NCI-H2227 treated with DMSO at 0.1 percent for 48 hours (cell line): ENCODE measurements around the gene CIRBP.
A peak's percentile ranks its signal among the peaks of the same experiment; 100 is the strongest.

ENCODE experiments used
- DNase-seq: peaks from one replicate; lab custom pipeline; 2025; lab: John Stamatoyannopoulos, UW

CIRBP gene

DNA sequence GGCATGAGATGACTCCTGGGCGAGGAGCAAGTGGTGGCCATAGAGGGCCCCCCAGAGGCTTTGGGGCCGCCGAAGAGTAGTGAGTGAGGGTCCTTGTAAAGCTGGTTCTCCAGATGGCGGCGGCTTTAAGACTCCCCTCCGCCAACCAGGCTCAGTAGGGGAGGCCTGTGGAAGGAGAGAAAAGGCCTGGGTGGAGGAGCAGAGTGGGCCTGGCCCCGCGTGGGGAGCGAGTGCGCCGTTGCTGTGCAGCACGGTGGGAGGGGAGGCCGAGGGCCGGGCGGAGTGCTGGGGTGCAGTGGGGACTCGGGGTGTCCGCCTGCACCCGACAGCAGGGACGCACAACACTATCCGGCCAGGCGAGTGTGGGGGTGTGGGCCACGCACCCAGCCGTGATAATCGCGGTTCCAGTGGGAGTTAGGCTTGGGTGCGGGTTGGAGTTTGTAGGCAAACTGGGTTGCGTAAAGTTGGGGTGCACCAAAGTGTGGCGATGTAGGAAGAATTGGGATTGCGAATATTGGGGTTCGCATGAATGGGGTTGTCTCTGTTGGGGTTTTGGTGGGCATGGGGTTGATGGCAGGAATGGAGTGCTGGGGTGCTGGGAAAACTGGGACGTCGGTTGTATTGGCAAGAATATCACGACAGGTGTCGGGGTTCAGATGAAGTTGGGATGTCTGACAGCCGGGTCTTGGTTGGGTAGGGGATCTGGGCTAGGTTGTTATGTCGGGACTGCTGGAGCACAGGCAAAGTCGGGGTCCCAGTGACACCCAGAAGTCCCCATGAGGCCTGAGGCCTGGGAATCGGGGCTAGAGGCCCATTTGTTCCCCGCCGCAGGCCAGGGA is 687 bp upstream of the CIRBP start:
- no peak for DNase-seq

DNA sequence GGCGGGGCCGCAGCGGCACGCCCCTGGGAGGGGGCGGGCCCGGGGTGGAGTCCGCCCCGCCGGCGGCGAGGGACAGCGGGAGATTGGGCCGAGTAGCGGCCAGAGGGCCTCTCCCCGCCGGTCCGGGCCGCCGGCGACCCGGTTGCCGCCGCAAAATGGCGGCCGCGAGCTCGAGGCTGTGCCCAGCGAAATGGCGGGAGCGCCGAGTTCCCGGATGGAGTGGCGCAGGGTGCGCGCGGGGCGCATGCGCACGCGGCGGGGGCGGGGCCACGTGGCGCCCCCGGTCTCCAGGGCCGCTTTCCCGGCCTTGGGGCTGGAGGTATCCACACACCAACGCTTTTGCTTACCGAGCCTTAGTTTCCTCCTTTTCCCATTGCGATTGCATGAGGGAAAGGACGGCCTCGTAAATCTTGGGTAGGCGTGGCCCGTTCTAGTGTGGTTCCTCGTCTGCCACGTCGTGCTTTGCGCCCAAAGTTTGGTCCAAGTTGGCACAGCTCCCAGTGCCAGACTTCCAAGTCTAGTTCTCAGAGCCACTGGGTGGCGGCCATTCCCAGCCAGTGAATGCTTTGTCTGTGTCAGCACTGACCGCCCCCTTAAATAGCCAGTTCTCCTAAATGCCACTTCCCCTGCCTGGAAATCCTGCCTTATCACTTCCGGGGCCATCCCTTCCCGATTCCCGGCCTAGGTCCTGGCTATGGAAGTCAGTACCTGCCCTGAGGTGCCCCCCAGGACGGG is 513 bp downstream of the CIRBP start:
- DNase-seq: peak; percentile 62

- DNase-seq: no peak
Measured at GRCh38 chr19:1270213-1270853, 1.2 kb downstream of the CIRBP start.

DNA sequence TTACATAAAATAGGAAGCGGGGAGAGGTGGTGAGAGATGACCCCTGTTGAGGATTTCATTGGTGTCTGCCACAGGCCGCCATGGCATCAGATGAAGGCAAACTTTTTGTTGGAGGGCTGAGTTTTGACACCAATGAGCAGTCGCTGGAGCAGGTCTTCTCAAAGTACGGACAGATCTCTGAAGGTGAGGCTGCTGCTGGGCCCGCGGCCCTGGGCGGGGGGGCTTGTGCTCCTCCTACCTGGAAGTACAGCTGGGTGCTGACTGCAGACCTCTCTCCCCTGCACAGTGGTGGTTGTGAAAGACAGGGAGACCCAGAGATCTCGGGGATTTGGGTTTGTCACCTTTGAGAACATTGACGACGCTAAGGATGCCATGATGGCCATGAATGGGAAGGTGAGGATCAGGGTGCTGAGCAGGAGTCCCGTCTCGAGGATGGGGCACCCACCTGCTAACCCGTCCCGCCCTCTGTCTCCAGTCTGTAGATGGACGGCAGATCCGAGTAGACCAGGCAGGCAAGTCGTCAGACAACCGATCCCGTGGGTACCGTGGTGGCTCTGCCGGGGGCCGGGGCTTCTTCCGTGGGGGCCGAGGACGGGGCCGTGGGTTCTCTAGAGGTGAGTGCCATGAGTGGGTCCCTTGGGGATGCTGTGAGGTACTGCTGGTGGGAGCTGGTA is 1.9 kb downstream of the CIRBP start:
- no peak for DNase-seq

DNA sequence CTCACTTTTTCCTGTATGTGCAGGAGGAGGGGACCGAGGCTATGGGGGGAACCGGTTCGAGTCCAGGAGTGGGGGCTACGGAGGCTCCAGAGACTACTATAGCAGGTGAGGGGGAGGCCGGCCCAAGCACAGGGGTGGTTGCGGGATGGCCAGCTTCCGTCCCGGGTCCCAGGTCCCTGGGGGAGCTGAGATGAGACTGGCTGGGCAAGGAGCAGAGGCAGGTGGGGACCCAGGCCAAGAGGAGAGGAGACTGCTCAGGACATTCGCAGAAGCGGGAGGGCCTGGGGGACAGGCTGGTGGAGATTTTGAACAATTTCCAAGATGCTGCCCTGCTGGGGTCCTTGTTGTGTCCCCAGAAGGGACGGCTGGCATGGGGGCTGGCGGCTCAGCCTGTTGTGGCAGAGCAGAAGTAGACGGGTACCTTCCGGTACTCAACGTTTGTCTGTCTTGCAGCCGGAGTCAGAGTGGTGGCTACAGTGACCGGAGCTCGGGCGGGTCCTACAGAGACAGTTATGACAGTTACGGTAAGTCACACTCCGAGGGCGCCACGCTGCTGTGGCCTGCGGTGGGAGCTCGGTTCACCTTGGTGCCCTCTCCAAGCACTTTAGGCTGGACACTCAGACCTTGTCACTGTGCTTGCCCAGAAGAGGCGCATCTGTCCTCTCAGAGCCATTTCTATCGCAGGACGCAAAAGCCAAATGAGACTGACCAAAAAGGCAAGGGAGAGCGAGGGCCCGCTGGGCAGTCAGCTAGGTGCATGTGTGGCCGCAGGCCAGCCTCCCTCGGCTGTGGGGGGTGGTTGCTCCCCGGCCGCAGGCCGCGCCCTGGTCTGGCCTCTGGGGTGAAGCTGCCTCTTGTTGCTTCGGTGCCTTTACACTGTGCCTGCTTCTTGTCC is 2.6 kb downstream of the CIRBP start:
- DNase-seq: no peak

DNA sequence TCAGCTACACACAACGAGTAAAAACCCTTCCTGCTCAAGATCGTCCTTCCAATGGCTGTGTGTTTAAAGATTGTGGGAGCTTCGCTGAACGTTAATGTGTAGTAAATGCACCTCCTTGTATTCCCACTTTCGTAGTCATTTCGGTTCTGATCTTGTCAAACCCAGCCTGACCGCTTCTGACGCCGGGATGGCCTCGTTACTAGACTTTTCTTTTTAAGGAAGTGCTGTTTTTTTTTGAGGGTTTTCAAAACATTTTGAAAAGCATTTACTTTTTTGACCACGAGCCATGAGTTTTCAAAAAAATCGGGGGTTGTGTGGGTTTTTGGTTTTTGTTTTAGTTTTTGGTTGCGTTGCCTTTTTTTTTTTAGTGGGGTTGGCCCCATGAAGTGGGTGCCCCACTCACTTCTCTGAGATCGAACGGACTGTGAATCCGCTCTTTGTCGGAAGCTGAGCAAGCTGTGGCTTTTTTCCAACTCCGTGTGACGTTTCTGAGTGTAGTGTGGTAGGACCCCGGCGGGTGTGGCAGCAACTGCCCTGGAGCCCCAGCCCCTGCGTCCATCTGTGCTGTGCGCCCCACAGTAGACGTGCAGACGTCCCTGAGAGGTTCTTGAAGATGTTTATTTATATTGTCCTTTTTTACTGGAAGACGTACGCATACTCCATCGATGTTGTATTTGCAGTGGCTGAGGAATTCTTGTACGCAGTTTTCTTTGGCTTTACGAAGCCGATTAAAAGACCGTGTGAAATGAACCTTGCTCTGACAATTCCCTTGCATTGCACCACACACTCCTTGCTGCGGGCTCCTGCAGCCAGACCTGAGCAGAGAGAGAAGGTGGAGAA is 3.5 kb downstream of the CIRBP start:
- no peak for DNase-seq

DNA sequence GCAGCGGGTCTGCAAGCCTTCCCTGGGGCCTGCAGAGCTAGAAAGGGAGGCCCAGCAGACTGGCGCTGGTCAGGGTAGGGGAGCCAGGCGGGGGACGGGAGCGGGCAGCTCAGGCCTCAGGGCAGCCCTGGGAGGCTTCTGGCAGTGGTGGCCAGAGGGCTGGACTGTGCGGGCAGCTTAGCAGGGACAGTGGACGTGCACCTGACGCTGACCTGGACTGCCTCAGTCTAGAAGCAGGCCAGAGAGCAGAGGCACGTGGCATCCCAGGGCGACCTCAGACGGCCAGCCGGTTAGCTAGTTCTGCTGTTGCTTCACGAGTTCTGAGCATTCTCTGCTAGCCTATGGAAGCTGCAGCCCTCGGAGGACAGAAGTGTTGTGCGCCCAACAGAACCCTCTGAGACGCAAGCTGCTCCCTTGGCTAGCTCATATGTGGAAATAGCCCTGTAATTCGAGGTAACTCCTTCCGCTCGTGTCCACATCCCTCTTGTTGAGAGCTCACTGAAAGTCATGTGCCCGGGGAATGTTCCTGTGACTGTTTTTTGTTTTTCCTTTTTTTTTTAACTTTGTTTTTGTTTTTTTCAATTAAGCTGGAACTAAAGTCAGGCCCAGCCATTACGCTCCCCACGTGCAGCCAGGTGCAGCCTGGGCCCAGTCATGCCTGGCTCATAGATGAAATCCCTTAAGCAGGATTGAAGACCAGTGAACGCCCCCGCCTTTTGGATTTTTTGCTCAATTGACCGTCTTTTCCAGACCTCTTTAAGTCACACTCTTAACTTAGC is 4.3 kb downstream of the CIRBP start:
- DNase-seq: no peak

DNA sequence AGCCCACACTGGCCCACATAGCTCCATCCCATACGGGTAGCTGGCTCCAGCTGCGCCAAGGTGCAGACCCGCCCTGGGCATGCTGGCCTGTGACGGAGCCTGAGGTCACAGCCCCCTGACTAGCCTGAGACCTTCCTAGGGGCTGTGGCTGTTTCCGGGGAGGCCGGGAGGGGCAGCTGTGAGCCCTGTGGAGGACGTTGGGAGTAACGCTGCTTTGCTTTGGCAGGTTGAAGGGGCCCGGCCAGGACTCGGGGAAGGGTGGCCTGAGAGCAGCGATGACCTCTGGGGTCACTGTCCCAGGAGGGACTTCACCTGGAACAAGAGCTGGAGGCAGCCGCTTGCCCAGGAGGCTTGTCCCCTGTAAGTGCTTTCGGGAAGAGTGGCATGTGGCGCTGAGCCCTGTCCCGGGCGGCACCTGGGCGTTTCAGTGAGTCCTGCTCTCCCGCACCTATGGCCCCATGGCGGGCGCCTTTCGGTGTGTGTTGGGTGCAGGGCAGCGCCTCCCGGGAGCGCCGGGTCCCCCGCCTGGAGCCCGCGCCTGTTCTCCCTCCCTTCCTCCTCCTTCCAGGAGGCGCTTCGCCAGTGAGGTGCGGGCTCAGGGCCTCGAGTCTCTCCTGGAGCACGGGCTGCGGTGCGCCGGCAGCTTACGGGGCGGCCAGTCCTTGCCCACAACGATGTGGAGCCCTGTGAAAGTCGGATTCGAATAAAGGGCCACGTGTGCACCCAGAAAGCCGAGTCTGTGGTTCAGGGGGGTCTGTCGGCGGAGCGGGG is 5.1 kb downstream of the CIRBP start:
- DNase-seq: no peak

DNA sequence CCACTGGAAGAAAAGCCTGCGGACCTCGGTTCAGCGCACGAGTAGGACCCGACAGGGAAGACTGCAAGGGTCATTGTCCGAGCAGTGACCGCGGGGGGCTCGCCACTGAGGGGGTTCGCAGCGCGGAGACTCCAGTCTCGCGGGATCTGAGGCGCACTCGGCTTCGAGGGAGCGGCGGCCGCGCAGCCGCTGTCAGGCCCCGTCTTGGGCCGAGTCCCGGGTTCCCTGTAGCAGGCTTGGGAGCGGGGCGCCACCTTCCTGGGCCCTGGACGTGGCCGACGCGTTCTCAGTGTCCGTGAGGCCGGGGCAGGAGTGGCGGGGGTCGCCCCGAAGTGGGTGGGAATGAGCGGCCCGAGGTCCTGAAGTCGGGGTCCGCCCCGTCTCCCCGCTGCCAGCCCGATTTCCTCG is 5.7 kb downstream of the CIRBP start:
- no peak for DNase-seq

- DNase-seq: peak; percentile 87
Measured at GRCh38 chr19:1275260-1275975, 6.3 kb downstream of the CIRBP start, which contains the start of gene FAM174C. Gene FAM174C, plus strand, starts transcription at chr19:1275530. Its CDS starts 20 bp downstream, at chr19:1275550.

GRCh38 chr19:1275976-1276627 is 7.0 kb downstream of the CIRBP start:
- no peak for DNase-seq

DNA sequence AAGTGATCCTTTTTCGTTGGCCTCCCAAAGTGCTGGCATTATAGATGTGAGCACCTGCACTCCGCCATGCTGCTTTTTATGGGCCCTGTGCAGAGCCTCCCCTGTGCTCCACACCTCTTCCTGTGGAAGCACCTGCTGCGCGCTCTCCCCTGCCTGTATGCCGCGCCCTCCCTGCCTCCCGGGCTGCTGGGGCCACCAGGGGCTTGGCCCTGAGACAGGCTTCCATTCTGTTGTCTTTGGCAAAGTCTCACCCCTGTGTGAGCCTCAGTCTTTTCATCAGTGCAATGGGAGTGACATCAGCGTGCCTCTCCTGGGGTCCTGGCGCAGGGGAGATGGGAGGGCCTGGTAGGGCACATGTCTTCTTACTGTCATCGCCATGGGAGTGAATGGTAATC is 7.5 kb downstream of the CIRBP start:
- DNase-seq: no peak

DNA sequence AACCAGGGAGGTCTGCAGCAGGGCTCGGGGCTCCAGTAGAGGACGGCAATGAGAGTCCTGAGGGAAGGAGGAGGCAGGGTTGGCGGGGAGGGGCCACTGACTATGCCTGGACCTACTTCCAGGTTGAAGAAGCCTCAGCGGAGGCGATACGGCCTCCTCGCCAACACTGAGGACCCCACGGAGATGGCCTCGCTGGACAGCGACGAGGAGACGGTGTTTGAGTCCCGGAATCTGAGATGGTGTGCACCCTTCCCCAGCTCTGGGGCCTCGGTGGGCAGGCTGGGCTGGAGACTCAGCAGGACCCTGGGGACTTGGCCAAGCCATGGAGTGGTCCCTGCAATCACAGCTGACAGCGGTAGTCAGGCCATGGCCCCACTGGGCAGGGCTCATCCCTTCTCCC is 7.9 kb downstream of the CIRBP start:
- no peak for DNase-seq

- no peak for DNase-seq
Measured at GRCh38 chr19:1278074-1278473, 8.9 kb downstream of the CIRBP start.

DNA sequence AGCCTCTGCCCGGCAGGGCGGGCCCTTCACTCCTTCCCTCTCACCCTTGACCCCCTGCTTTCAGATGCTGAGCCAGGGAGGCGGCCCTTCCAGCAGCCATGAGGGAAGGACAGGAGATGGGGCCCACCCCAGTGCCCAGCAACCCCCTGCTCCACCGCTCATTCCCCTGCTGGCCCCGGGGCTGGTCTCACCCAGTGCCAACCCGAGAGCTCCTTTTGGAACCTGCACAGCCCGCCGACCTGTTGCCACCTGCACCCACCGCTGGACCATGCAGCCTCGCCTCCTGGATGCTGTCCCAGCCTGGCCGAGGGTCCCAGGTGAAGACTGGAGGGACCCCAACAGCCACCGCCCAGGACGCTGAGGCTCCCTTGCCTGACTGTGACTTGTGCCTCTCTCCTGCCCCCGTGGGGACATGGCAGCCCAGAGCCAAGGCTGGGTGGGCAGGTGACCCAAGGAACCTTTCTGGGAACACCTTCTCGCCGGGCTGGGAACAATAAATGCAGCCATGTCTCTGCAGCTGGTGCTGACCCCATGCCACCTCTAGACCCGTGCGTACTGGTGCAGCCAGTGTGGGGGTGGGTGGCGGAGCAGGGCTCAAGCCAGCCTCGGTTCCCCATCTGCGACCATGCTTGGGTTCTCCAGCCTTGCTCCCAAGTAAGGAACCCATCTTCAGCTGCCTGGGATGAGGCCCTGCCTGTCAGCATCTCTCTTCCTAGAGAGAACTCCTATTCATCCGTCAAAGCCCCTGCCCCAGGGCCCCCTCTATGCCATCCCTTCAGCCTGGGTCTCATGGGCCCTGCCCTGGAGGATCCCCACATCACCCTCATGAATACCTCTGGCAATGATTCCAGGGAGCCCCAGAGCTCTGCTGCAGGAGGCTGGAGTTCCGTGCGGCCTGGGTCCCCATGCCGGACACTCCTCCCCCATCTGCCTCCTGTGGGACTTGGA is 9.9 kb downstream of the CIRBP start:
- no peak for DNase-seq

DNA sequence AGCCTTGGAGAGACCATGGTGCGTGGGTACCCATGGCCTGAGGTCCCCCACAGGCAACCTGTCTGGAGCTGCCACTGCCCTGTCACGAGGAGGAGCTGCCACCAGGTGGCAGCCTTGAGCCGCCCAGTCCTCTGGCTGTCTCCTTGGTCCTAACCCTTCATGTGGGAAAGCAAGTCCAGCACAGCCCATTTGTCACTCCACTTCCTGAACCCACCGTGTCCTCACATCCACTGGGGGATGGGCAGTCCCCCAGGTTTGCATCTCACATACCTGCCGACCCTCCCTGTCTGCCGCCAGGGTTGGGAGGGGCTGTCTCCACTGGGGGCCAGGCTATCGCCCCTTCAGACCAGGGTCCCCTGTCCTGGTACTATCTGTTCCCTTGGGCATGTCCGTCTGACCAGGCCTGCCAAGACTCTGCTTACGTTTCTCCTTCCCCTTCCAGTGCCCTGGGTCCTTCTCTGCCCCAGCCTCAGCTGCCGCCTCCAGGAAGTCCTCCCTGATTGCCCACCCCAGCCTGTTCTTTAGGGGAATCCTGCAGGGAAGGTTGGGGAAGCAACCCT is 10.7 kb downstream of the CIRBP start:
- peak; percentile 50 for DNase-seq
